Esophagus muscularis mucosa (tissue), 4 donors: ENCODE results near the gene NCKAP5. TPM values are rescaled to one million over a fixed set of nuclear protein-coding genes. Genes with fewer than 3 reads are reported as not detected.

ENCODE experiments used
- DNase-seq: peaks from one replicate; pipeline ENCODE4 v3.0.0-alpha.2; 2017; ENCODE audit errors: extremely low spot score
- H3K27ac ChIP-seq, 4 donors: fragments of 200-600 bp; sonication (generic); replicated peaks in 1 of 4; 1 replicate in 3 of 4; 2 replicates in 1 of 4; pipeline ENCODE4 v1.5.1; 2016 to 2019; ENCODE audit warnings: mild to moderate bottlenecking in 1 of 4
- H3K27me3 ChIP-seq, 4 donors: fragments of 200-600 bp; sonication (generic); one replicate each; pipeline versions ENCODE4 v1.5.1 to v1.6.0; 2016 to 2019
- H3K36me3 ChIP-seq, 4 donors: fragments of 200-600 bp; sonication (generic); one replicate each; pipeline ENCODE4 v1.5.1; 2016 to 2019
- H3K4me1 ChIP-seq, 4 donors: fragments of 200-600 bp; sonication (generic); one replicate each; pipeline ENCODE4 v1.5.1; 2016 to 2019
- H3K4me3 ChIP-seq, 4 donors: fragments of 200-600 bp; sonication (generic); 1 replicate in 2 of 4; 2 replicates in 2 of 4; pipeline ENCODE4 v1.5.1; 2016 to 2019; ENCODE audit warnings: mild to moderate bottlenecking in 4 of 4, moderate library complexity in 1 of 4
- H3K9me3 ChIP-seq, 4 donors: fragments of 200-600 bp; sonication (generic); 1 replicate in 3 of 4; 2 replicates in 1 of 4; pipeline ENCODE4 v1.5.1; 2016 to 2019
- EP300 ChIP-seq: sonication (generic); formaldehyde crosslinking; IDR thresholded peaks from one replicate; pipeline ENCODE4 v1.6.1; 2017; ENCODE audit warnings: antibody characterized with exemption
- POLR2A ChIP-seq: fragments of 450-650 bp; IDR thresholded peaks from one replicate; pipeline ENCODE4 v1.6.1; 2017; ENCODE audit warnings: antibody characterized with exemption, moderate library complexity, mild to moderate bottlenecking, low read depth
- POLR2AphosphoS5 ChIP-seq, 2 donors: sonication (generic); formaldehyde crosslinking; IDR thresholded peaks; one replicate each; pipeline ENCODE4 v1.6.1; 2017; ENCODE audit warnings: antibody characterized with exemption in 2 of 2
- WGBS: methylation state at CpG from one replicate; pipeline ENCODE4 v1.1.5; 2018; 5-methylcytosine and 5-hydroxymethylcytosine counted together
- intact Hi-C: fragments of 100-400 bp; cut with DNase I; formaldehyde crosslinking; loops from one replicate; pipeline ENCODE4 v1.15.1; 2023
- total RNA-seq, 4 donors: library from RNA; depleted of rRNA; stranded (reverse); fragments of >200 nt; gene quantifications; one replicate each; pipeline versions ENCODE4 v1.1.0 to v1.2.1, GENCODE V29; 2016
- TF ChIP-seq, protein P1 (sequence below), 3 experiments: fragments of 200-600 bp in 2 of 3; fragments of 450-650 bp in 1 of 3; sonication (generic) in 2 of 3; IDR thresholded peaks; one replicate each; pipeline ENCODE4 v1.5.1; 2017 to 2019; ENCODE audit warnings: antibody characterized with exemption in 3 of 3, mild to moderate bottlenecking in 2 of 3, moderate library complexity in 1 of 3

NCKAP5 gene
- total RNA-seq, 4 donors from 2014 or later = 0.33 to 1.8 (median 1.0) TPM

DNA sequence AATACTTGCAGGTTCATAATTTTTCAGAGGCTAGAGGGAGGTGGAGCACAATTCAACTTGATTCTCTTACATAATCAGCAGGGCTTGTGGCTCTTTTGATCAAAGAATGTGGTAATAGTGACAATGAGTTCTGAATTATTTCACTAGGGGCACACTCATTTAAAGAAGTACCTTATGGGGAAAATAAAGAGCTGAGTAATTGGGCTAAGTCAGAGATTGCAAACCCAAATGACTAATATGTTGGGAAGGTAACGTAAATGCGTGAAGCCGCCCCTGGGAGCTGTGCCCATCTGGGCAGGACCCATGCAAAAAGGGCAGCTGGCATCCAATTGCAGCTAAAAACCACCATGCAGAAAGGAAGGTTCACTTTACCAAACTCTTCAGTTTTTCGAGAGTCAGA lies 35.3 kb downstream of the NCKAP5 start:
- Histone ChIP-seq H3K4me3 (no peak overlapping the region), H3K9me3 (no peaks in the 10 kb centered on the region), H3K4me1 (no peaks in the 10 kb centered on the region), H3K36me3 (no peaks in the 10 kb centered on the region), H3K27me3 (no peaks in the 10 kb centered on the region), H3K27ac (no peak overlapping the region)
- TF ChIP-seq, protein P1, sequence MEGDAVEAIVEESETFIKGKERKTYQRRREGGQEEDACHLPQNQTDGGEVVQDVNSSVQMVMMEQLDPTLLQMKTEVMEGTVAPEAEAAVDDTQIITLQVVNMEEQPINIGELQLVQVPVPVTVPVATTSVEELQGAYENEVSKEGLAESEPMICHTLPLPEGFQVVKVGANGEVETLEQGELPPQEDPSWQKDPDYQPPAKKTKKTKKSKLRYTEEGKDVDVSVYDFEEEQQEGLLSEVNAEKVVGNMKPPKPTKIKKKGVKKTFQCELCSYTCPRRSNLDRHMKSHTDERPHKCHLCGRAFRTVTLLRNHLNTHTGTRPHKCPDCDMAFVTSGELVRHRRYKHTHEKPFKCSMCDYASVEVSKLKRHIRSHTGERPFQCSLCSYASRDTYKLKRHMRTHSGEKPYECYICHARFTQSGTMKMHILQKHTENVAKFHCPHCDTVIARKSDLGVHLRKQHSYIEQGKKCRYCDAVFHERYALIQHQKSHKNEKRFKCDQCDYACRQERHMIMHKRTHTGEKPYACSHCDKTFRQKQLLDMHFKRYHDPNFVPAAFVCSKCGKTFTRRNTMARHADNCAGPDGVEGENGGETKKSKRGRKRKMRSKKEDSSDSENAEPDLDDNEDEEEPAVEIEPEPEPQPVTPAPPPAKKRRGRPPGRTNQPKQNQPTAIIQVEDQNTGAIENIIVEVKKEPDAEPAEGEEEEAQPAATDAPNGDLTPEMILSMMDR (IDR thresholded peaks at IDR 0.05) = no peak
- no peak for TF ChIP-seq POLR2AphosphoS5 (IDR thresholded peaks at IDR 0.05)
- no peak for TF ChIP-seq EP300
- TF ChIP-seq POLR2A = no peak
- 89% methylated on average over 4 of the region's 4 CpGs for WGBS
- DNase-seq = no peak
- intact Hi-C loops = no loop called here

DNA sequence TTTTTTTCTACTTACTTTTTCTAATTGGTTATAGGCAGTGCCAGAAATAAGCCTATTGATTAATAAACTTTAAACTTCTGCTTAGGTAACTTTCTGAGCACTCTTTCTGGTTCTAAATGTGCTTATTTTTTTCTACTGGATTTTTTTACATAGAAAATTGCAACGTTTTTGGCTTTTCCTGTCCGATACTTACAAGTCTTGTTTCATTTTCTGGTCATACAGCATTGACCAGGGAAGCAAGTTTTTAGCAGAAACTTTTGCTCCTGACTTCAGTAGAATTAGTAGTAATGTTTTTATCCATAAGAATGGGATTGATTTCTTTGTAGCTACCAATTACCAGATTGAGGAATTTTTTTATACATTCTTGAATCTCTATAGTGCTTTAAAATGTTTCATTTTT lies 36.9 kb downstream of the NCKAP5 start:
- DNase-seq = no peak
- TF ChIP-seq EP300 (no peak), POLR2AphosphoS5 (IDR thresholded peaks at IDR 0.05) (no peak), POLR2A (no peak)
- TF ChIP-seq, protein P1 (IDR thresholded peaks at IDR 0.05) = no peak
- Histone ChIP-seq H3K27ac (no peak overlapping the region), H3K9me3 (no peaks in the 10 kb centered on the region), H3K4me1 (no peaks in the 10 kb centered on the region), H3K27me3 (no peaks in the 10 kb centered on the region), H3K4me3 (no peak overlapping the region), H3K36me3 (no peaks in the 10 kb centered on the region)
- 64% methylated on average over 2 of the region's 2 CpGs for WGBS
- intact Hi-C loops = no loop called here

GRCh38 chr2:133530645-133531044 lies 37.6 kb downstream of the NCKAP5 start:
- TF ChIP-seq, protein P1 (IDR thresholded peaks at IDR 0.05) = no peak
- TF ChIP-seq EP300 = no peak
- TF ChIP-seq POLR2AphosphoS5 (IDR thresholded peaks at IDR 0.05) = no peak
- TF ChIP-seq POLR2A = no peak
- no peaks in the 10 kb centered on the region for H3K9me3 ChIP-seq
- H3K36me3 ChIP-seq = no peaks in the 10 kb centered on the region
- H3K4me3 ChIP-seq = no peak overlapping the region
- H3K27me3 ChIP-seq = no peaks in the 10 kb centered on the region
- H3K4me1 ChIP-seq = no peaks in the 10 kb centered on the region
- DNase-seq = peak; percentile 78
- intact Hi-C loops = no loop called here
- no peak overlapping the region for H3K27ac ChIP-seq

GRCh38 chr2:133526530-133527300 lies 41.5 kb downstream of the NCKAP5 start:
- H3K4me3 ChIP-seq = no peak overlapping the region
- 72% methylated on average over 3 of the region's 3 CpGs for WGBS
- DNase-seq = peak; percentile 24
- H3K27me3 ChIP-seq = no peaks in the 10 kb centered on the region
- no peak overlapping the region for H3K27ac ChIP-seq
- H3K4me1 ChIP-seq = no peaks in the 10 kb centered on the region
- no peaks in the 10 kb centered on the region for H3K36me3 ChIP-seq
- intact Hi-C loops = no loop called here
- TF ChIP-seq EP300 = no peak
- TF ChIP-seq POLR2AphosphoS5 (IDR thresholded peaks at IDR 0.05) = no peak
- no peaks in the 10 kb centered on the region for H3K9me3 ChIP-seq

DNA sequence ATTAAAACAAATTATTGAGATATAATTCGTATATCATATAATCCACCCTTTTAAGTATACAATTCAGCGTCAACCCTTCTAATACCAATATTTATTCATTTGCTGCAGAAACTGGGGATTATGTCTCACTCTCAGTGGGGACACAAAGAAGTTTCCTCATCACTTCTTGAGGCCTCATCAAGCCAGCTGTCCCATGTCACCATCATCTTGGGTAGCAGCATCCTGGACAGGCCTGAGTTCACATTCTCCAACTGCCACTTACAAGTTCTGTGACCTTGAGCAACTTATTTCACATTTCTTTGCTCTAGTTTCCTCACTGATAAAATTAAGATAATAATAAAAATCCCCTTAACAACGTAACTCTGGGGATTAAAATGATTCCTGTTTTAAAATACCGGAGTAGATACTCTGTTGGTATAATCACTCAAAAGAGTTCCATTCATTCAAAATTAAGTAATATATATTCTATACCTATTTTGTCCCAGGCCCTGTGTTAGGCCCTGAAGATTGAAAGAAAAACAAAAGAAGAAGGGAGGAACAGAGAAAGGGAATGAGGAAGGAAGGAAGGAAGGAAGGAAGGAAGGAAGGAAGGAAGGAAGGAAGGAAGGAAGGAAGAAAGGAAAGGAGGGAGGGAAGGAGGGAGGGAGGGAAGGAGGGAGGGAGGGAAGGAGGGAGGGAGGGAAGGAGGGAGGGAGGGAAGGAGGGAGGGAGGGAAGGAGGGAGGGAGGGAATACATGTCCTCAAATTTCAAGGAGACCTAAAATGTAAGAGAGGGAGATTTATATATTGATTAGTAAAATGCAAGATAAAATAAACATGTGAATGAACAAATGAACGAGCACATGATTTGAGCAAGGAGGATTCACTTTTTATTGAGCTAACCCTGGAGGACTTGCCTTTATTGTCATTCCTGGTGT lies 42.4 kb downstream of the NCKAP5 start:
- TF ChIP-seq EP300 (no peak), POLR2A (no peak), POLR2AphosphoS5 (IDR thresholded peaks at IDR 0.05) (no peak)
- TF ChIP-seq, protein P1 (IDR thresholded peaks at IDR 0.05) = no peak
- intact Hi-C loops = no loop called here
- WGBS = 82% methylated on average over 5 of the region's 5 CpGs
- Histone ChIP-seq H3K4me3 (no peak overlapping the region), H3K36me3 (no peaks in the 10 kb centered on the region), H3K9me3 (no peaks in the 10 kb centered on the region), H3K27ac (no peak overlapping the region), H3K27me3 (no peaks in the 10 kb centered on the region), H3K4me1 (no peaks in the 10 kb centered on the region)
- peak; percentile 50 for DNase-seq
